DOHH2 (cell line): ENCODE data around the gene COL8A1.
"Not testable (repeated sequence)": the region's sequence is repeated elsewhere in the genome, so short reads cannot be mapped to it uniquely, and the experiment has no call there.

Experiments
- H3F3A ChIP-seq: fragments of 200-600 bp; sonication (generic), shearing (Covaris generic); 2 replicates; pipeline ENCODE4 v1.6.0; 2016; ENCODE audit warnings: antibody characterized with exemption, mild to moderate bottlenecking; ENCODE audit not compliant: control insufficient read depth, insufficient read depth
- H3K27ac ChIP-seq: fragments of 200-600 bp; sonication (generic); 2 replicates; pipeline ENCODE4 v1.5.1; 2014; ENCODE audit warnings: low read depth, mild to moderate bottlenecking, low read length, moderate library complexity
- H3K27me3 ChIP-seq: fragments of 200-600 bp; sonication (generic); 2 replicates; pipeline ENCODE4 v1.6.1; 2014; ENCODE audit warnings: mild to moderate bottlenecking, low read length, mixed read lengths; ENCODE audit not compliant: control insufficient read depth
- H3K36me3 ChIP-seq: fragments of 200-600 bp; sonication (generic); 2 replicates; pipeline ENCODE4 v1.6.1; 2014; ENCODE audit warnings: mild to moderate bottlenecking, low read length, moderate library complexity, mixed read lengths; ENCODE audit not compliant: control insufficient read depth
- H3K4me1 ChIP-seq: fragments of 200-600 bp; sonication (generic); 2 replicates; pipeline ENCODE4 v1.6.1; 2014; ENCODE audit warnings: mild to moderate bottlenecking, low read length, mixed read lengths; ENCODE audit not compliant: control insufficient read depth
- H3K4me2 ChIP-seq: fragments of 200-600 bp; sonication (generic); 2 replicates; pipeline ENCODE4 v1.6.0; 2014; ENCODE audit warnings: mild to moderate bottlenecking, low read length, moderate library complexity
- H3K4me3 ChIP-seq: fragments of 200-600 bp; sonication (generic); 2 replicates; pipeline ENCODE4 v1.5.1; 2014; ENCODE audit warnings: mild to moderate bottlenecking, low read length, mixed read lengths
- H3K79me2 ChIP-seq: fragments of 200-600 bp; sonication (generic); 2 replicates; pipeline ENCODE4 v1.6.1; 2014; ENCODE audit warnings: mild to moderate bottlenecking, low read length, mixed read lengths; ENCODE audit not compliant: control insufficient read depth
- H3K9me2 ChIP-seq: fragments of 200-600 bp; sonication (generic); replicated peaks from 2 replicates; pipeline ENCODE4 v1.6.1; 2014; ENCODE audit warnings: mild to moderate bottlenecking, low read length, mixed read lengths; ENCODE audit not compliant: control insufficient read depth
- H3K9me3 ChIP-seq: fragments of 200-600 bp; sonication (generic); 2 replicates; pipeline ENCODE4 v1.6.1; 2014; ENCODE audit warnings: antibody characterized with exemption, low read length, mixed read lengths; ENCODE audit not compliant: control insufficient read depth, insufficient read depth
- H4K20me1 ChIP-seq: fragments of 200-600 bp; sonication (generic); 2 replicates; pipeline ENCODE4 v1.6.0; 2014; ENCODE audit warnings: low read depth, mild to moderate bottlenecking, antibody characterized with exemption, low read length, moderate library complexity; ENCODE audit not compliant: control insufficient read depth, insufficient read depth
- EZH2phosphoT487 ChIP-seq: fragments of 200-600 bp; sonication (generic); IDR thresholded peaks from 2 replicates; pipeline ENCODE4 v1.6.1; 2017; ENCODE audit warnings: borderline replicate concordance, mild to moderate bottlenecking, antibody characterized with exemption, low read length, moderate library complexity, mixed read lengths
- TF ChIP-seq, protein P1 (sequence below): fragments of 200-600 bp; sonication (generic); IDR thresholded peaks from one replicate; pipeline ENCODE4 v1.5.1; 2014; ENCODE audit warnings: antibody characterized with exemption, mild to moderate bottlenecking, low read depth, low read length; ENCODE audit not compliant: poor library complexity, severe bottlenecking

The COL8A1 gene

DNA sequence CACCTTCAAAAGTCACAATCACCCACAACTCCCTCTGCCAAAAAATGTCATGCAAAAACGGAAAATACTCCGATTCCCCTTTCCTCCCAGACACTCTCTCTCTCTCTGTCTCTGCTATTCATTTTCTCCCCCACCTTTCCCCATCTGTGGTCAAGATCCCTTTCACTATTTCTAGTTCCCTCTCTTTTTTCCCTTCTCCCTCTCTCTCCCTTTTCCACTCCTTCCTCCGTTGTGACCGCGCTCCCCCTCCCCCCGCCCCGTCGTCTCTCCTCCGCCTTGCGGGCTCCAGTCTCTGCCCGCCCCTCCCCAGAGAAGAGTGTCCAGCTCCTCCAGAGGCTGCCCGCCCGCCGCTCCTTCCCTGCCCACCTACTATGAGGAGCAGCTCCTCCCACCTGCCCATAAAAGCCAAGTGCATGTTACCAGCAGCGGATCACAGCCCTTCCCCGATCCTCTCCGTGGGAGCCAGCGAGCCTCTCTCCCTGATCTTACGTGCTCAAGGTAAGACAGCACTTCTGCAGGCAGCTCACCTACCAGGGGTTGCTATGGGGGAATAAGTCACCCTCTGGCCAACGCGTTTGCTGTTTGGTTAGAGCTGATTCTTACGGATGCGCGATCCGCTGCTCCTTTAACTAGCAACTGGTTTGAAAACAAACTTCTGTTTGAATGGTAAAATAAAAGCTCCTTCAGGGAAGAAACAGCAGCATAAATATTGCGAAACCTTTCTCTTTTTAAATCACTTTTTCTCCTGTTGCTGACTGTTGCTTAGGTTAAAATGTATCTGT lies at the start of gene COL8A1:
TSS of gene COL8A1 (plus strand) at position 428 of the 782 bp plus-strand sequence. CDS start 152,089 bp downstream, outside the sequence.
- Histone ChIP-seq H3K27me3 (peaks cover 16% of the 10 kb centered on the region), H3K4me2 (no peak within 1 kb of the TSS), H3K4me3 (no peak within 1 kb of the TSS)

DNA sequence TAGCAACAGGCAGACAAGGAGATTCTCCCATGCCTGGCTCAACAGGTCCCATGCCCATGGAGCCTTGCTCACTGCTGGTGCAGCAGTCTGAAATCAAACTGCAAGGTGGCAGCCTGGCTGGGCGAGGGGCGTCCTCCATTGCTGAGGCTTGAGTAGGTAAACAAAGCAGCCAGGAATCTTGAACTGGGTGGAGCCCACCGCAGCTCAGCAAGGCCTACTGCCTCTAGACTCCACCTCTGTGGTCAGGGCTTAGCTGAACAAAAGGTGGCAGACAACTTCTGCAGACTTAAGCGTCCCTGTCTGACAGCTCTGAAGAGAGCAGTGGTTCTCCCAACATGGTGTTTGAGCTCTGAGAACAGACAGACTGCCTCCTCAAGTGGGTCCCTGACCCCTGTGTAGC lies 49.2 kb upstream of the COL8A1 start:
- not testable (repeated sequence) for H3K79me2 ChIP-seq

More for the DNA sequence above, at the start of gene COL8A1:
- TF ChIP-seq, protein P1, sequence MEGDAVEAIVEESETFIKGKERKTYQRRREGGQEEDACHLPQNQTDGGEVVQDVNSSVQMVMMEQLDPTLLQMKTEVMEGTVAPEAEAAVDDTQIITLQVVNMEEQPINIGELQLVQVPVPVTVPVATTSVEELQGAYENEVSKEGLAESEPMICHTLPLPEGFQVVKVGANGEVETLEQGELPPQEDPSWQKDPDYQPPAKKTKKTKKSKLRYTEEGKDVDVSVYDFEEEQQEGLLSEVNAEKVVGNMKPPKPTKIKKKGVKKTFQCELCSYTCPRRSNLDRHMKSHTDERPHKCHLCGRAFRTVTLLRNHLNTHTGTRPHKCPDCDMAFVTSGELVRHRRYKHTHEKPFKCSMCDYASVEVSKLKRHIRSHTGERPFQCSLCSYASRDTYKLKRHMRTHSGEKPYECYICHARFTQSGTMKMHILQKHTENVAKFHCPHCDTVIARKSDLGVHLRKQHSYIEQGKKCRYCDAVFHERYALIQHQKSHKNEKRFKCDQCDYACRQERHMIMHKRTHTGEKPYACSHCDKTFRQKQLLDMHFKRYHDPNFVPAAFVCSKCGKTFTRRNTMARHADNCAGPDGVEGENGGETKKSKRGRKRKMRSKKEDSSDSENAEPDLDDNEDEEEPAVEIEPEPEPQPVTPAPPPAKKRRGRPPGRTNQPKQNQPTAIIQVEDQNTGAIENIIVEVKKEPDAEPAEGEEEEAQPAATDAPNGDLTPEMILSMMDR: no peak
- TF ChIP-seq EZH2phosphoT487: no peak
- H3K9me3 ChIP-seq: no peaks in the 10 kb centered on the region
- H3K36me3 ChIP-seq: no peaks in the 10 kb centered on the region
- no peaks in the 10 kb centered on the region for H3K4me1 ChIP-seq
- H3F3A ChIP-seq: no peaks in the 10 kb centered on the region
- no peaks in the 10 kb centered on the region for H3K79me2 ChIP-seq
- H4K20me1 ChIP-seq: no peaks in the 10 kb centered on the region
- H3K27ac ChIP-seq: no peak within 1 kb of the TSS
- H3K9me2 ChIP-seq: no peaks in the 10 kb centered on the region

DNA sequence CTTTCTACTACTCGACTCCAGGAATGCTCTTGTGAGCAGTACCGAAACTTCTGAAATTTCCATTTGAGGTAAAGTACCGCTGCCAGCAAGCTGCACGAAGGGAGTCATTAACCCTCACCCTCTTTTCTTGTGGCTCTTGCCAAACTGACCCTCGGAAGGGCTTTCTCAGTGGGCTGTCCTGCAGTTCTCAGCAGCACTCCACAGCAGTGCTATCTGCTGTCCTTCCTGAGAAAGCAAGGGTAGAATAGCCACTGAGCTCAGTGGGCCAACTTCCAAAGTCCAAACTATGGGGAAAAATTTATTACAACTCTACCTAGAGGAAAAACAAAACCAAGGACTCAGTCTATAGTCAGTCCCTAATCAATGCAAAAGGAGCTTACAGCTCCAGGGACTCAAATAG lies 38.5 kb upstream of the COL8A1 start:
- no peaks in the 10 kb centered on the region for H3K9me3 ChIP-seq
- H4K20me1 ChIP-seq: no peaks in the 10 kb centered on the region
- H3K4me3 ChIP-seq: no peak overlapping the region
- no peak overlapping the region for H3K4me2 ChIP-seq
- H3K27ac ChIP-seq: no peak overlapping the region
- H3K79me2 ChIP-seq: no peaks in the 10 kb centered on the region
- H3K36me3 ChIP-seq: no peaks in the 10 kb centered on the region
- no peaks in the 10 kb centered on the region for H3K9me2 ChIP-seq
- TF ChIP-seq, protein P1: no peak
- TF ChIP-seq EZH2phosphoT487: no peak
- no peaks in the 10 kb centered on the region for H3K4me1 ChIP-seq
- no peaks in the 10 kb centered on the region for H3F3A ChIP-seq
- no peaks in the 10 kb centered on the region for H3K27me3 ChIP-seq

More for the DNA sequence above, 49.2 kb upstream of the COL8A1 start:
- not testable (repeated sequence) for H3K27me3 ChIP-seq, H3F3A ChIP-seq, H3K36me3 ChIP-seq, H3K9me3 ChIP-seq, H3K27ac ChIP-seq, H3K4me2 ChIP-seq, H3K4me3 ChIP-seq, H3K4me1 ChIP-seq, H4K20me1 ChIP-seq, H3K9me2 ChIP-seq

DNA sequence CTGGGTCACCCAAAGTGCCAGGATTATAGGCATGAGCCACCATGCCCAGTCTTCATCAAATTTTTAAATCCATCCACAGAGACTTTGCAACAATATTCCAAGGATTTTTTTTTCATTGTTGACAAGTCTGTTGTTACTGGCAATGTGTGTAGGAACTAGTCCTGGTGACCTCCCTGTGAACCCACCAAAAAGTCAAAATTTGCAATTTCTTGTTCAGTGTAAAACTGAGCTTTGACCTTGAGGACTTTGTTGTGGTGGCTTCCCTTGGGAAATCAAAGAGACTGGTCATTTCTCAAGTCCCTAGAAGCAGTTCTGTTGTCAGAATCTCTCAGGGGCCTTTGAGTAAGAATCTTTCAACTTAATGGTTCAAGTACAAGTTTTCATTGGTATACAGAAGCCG lies 36.9 kb upstream of the COL8A1 start:
- H3K4me1 ChIP-seq: no peaks in the 10 kb centered on the region
- no peaks in the 10 kb centered on the region for H4K20me1 ChIP-seq
- no peaks in the 10 kb centered on the region for H3K9me3 ChIP-seq
- H3K9me2 ChIP-seq: no peaks in the 10 kb centered on the region
- TF ChIP-seq EZH2phosphoT487: no peak
- TF ChIP-seq, protein P1: no peak
- no peaks in the 10 kb centered on the region for H3K79me2 ChIP-seq
- H3K36me3 ChIP-seq: no peaks in the 10 kb centered on the region
- H3F3A ChIP-seq: no peaks in the 10 kb centered on the region
- H3K27ac ChIP-seq: no peak overlapping the region
- H3K4me3 ChIP-seq: no peak overlapping the region
- H3K27me3 ChIP-seq: no peaks in the 10 kb centered on the region
- no peak overlapping the region for H3K4me2 ChIP-seq
